Gastroesophageal sphincter (tissue), 4 donors: ENCODE results near the gene KCNH2. TPM values are rescaled to one million over a fixed set of nuclear protein-coding genes. Genes with fewer than 3 reads are reported as not detected.
A peak's percentile ranks its signal among the peaks of the same experiment; 100 is the strongest.

ENCODE experiments used
- ATAC-seq: fragments of 150-250 bp; one replicate; pipeline ENCODE4 v1.9.1; 2016; ENCODE audit warnings: mild to moderate bottlenecking, moderate library complexity
- H3K27ac ChIP-seq, 4 donors: fragments of 200-600 bp; sonication (generic) in 3 of 4; 1 replicate in 3 of 4; 2 replicates in 1 of 4; pipeline ENCODE4 v1.5.1; 2016 to 2019
- H3K27me3 ChIP-seq: fragments of 200-600 bp; sonication (generic); one replicate; pipeline ENCODE4 v1.5.1; 2019
- H3K36me3 ChIP-seq, 2 donors: fragments of 200-600 bp; sonication (generic); one replicate each; pipeline ENCODE4 v1.5.1; 2019; ENCODE audit warnings: control low read depth in 1 of 2
- H3K4me1 ChIP-seq, 3 donors: fragments of 200-600 bp; sonication (generic); 1 replicate in 2 of 3; 2 replicates in 1 of 3; pipeline ENCODE4 v1.5.1; 2016 to 2019; ENCODE audit warnings: control low read depth in 2 of 3
- H3K4me3 ChIP-seq, 2 donors: fragments of 200-600 bp; sonication (generic); one replicate each; pipeline ENCODE4 v1.5.1; 2019; ENCODE audit warnings: mild to moderate bottlenecking in 1 of 2, moderate library complexity in 1 of 2
- H3K9me3 ChIP-seq, 3 donors: fragments of 200-600 bp; sonication (generic); one replicate each; pipeline ENCODE4 v1.5.1; 2017 to 2019; ENCODE audit warnings: control low read depth in 2 of 3
- EP300 ChIP-seq: sonication (generic); formaldehyde crosslinking; IDR thresholded peaks from one replicate; pipeline ENCODE4 v1.6.1; 2017; ENCODE audit warnings: antibody characterized with exemption, mild to moderate bottlenecking
- POLR2A ChIP-seq, 2 donors: fragments of 450-650 bp; IDR thresholded peaks; one replicate each; pipeline ENCODE4 v1.6.1; 2017; ENCODE audit warnings: antibody characterized with exemption in 2 of 2, mild to moderate bottlenecking in 2 of 2, moderate library complexity in 1 of 2
- POLR2AphosphoS5 ChIP-seq: sonication (generic); formaldehyde crosslinking; IDR thresholded peaks from one replicate; pipeline ENCODE4 v1.6.1; 2017; ENCODE audit warnings: antibody characterized with exemption
- WGBS, 2 donors: methylation state at CpG; one replicate each; pipeline ENCODE4 v1.1.5; 2018; ENCODE audit warnings: low coverage in 1 of 2; 5-methylcytosine and 5-hydroxymethylcytosine counted together
- total RNA-seq, 4 donors: library from RNA; depleted of rRNA; stranded (reverse); fragments of >200 nt; gene quantifications; one replicate each; pipeline ENCODE4 v1.1.0, GENCODE V29; 2016
- TF ChIP-seq, protein P1 (sequence below), 4 experiments: fragments of 200-600 bp in 2 of 4; fragments of 450-650 bp in 2 of 4; sonication (generic) in 1 of 4; IDR thresholded peaks; one replicate each; pipeline ENCODE4 v1.5.1; 2017 to 2019; ENCODE audit warnings: antibody characterized with exemption in 4 of 4, mild to moderate bottlenecking in 2 of 4, moderate library complexity in 2 of 4

Gene KCNH2
- total RNA-seq, 4 donors from 2014 or later = 26.6 to 63.8 (median 36.3) TPM

DNA sequence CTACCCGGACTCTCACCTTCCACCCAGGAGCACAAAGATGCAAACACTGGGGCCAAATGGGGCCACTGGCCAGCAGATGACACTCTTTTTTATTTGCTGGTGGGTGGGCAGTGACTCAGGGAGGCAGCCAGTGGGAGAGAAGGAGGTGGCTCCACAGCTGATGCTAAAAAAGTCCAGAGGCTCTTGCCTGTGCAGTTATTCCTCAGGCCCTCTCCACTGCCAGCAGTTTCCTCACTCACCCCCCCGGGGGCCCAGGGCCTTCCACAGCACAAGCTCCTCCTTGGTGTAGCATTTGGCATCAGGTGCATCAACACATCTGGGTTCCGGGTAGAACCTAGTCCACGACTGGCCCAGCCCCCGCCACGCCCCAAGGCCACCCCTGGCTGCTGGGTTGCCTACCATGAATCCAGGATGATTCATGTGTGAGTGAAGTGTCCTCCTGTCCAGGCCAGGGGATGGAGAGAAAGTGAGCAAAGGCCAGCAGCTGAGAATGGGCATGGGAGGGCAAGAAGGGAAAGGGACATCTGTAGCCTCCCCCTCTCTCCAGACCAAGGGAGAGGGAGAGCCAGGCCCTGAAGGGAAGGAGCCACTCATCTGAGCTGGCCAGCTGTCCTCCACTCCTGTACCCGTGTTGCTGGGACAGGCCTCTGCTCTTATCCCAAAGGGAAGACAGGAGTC, 1.7 kb upstream of the KCNH2 start:
- no peaks in the 10 kb centered on the region for H3K36me3 ChIP-seq
- peaks cover 0 to 58% (median 10%) of the 10 kb centered on the region in 3 donors for H3K4me1 ChIP-seq
- 8 to 40% methylated on average over 1 to 4 of the region's 7 CpGs for WGBS, 2 donors
- H3K27ac ChIP-seq = peak overlapping the region; percentile 35 to 89 (median 86)
- H3K4me3 ChIP-seq = peak overlapping the region in 1 of 2 donors; percentile 70
- ATAC-seq = no peak
- peaks cover 26% of the 10 kb centered on the region for H3K27me3 ChIP-seq
- TF ChIP-seq POLR2AphosphoS5 (peak; percentile 33), POLR2A (IDR thresholded peaks at IDR 0.05) (no peak)
- no peaks in the 10 kb centered on the region for H3K9me3 ChIP-seq

GRCh38 chr7:150977382-150978125, 567 bp downstream of the KCNH2 start:
- Histone ChIP-seq H3K4me3 (peak overlapping the region; percentile 60 to 70), H3K9me3 (no peaks in the 10 kb centered on the region), H3K4me1 (peaks cover 0 to 81% (median 23%) of the 10 kb centered on the region in 3 donors), H3K27me3 (peaks cover 38% of the 10 kb centered on the region), H3K27ac (peak overlapping the region; percentile 21 to 89 (median 86)), H3K36me3 (no peaks in the 10 kb centered on the region)
- no CpG with 5 or more reads among the region's 62 CpGs for WGBS, 2 donors
- no peak for ATAC-seq
- no peak for TF ChIP-seq POLR2AphosphoS5
- TF ChIP-seq EP300 = no peak
- TF ChIP-seq, protein P1, sequence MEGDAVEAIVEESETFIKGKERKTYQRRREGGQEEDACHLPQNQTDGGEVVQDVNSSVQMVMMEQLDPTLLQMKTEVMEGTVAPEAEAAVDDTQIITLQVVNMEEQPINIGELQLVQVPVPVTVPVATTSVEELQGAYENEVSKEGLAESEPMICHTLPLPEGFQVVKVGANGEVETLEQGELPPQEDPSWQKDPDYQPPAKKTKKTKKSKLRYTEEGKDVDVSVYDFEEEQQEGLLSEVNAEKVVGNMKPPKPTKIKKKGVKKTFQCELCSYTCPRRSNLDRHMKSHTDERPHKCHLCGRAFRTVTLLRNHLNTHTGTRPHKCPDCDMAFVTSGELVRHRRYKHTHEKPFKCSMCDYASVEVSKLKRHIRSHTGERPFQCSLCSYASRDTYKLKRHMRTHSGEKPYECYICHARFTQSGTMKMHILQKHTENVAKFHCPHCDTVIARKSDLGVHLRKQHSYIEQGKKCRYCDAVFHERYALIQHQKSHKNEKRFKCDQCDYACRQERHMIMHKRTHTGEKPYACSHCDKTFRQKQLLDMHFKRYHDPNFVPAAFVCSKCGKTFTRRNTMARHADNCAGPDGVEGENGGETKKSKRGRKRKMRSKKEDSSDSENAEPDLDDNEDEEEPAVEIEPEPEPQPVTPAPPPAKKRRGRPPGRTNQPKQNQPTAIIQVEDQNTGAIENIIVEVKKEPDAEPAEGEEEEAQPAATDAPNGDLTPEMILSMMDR (IDR thresholded peaks at IDR 0.05) = no peak
- no peak for TF ChIP-seq POLR2A (IDR thresholded peaks at IDR 0.05)

DNA sequence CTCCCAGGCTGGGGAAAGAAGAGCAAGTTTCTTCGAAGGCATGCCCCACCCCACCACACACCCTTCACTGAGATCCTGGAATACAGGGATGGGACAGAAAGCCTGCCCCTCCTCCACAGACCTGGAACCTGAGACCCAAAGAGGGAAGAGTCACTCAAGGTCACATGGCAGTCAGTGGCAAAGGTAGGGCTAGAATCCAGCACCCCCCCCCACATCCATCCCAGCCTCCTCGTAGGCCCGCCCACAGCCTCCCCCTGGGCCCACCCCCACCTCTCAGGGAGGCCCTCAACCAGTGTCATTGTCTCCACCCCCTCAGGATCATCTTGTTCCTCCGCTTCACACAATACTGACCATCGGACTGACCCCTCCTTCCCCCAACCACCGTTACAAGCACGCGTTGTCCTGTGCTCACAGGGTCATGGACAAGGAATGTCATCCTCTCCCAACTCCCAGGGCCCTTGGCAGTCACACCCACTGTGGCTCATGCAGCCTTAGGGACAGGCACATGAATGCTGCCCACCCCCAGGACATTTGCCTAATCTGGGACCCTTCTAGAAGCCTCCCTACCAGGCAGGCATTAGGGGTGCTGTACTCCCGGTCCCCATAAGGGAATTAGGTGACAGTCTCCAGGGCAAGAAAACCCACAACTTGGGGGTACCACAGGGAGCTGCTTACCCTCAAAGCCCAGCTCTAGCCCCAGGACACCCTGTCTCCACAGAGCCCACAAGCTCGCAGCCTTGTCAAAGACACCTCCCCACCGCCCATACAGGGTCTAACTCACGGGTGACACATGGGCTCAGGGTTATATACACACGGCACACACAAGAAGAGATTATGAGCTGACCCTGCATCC, 1.4 kb downstream of the KCNH2 start:
- peak; percentile 22 for ATAC-seq
- H3K4me3 ChIP-seq = peak overlapping the region; percentile 60 to 70
- H3K4me1 ChIP-seq = peaks cover 0 to 88% (median 27%) of the 10 kb centered on the region in 3 donors
- H3K27ac ChIP-seq = peak overlapping the region; percentile 44 to 89 (median 86)
- TF ChIP-seq EP300 (no peak), POLR2A (IDR thresholded peaks at IDR 0.05) (no peak), POLR2AphosphoS5 (peak; percentile 45)
- H3K36me3 ChIP-seq = no peaks in the 10 kb centered on the region
- no peaks in the 10 kb centered on the region for H3K9me3 ChIP-seq
- 0% methylated on average over 1 of the region's 13 CpGs; no CpG with 5 or more reads in 1 of the 2 donors for WGBS, 2 donors
- peaks cover 38% of the 10 kb centered on the region for H3K27me3 ChIP-seq

DNA sequence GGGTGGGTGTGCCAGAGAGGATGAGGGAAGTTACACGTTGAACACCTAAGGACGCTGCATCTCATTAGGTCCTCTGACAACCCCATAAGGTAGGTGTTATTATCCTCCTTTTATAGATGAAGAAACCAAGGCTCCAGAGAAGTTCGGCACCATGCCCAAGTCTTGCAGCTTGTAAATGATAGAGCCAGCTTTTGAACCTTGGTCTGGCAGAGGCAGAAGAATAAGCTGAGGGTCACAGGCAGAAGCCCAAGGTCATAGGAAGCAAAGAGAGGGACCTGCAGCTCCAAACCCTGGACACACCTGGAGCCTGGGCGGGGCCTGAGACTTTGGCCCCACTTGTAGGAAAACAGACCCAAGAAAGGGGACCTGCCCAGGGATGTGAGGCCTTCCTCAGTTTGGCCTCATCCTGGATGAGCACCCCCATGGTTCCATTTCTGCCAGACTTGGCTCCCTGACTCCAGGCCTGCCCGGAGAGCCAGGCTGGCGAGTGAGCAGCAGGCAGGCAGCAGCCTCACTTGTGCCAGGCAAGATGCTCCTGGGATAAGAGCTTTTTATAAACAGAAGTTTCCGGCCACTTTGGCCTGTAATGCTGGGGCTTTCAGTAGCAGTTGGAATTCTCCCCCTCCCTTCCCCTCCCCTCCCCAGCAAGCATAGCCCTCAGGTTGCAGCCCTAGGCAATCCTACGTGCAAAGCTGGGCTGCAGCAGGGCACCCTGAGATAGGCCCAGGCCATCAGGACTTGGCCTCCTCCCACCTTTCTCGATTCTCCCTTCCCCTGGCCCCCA, 2.4 kb downstream of the KCNH2 start:
- H3K9me3 ChIP-seq = no peaks in the 10 kb centered on the region
- peak overlapping the region; percentile 11 to 70 for H3K4me3 ChIP-seq
- 40 to 65% methylated on average over 1 to 5 of the region's 9 CpGs for WGBS, 2 donors
- H3K27me3 ChIP-seq = peaks cover 38% of the 10 kb centered on the region
- H3K36me3 ChIP-seq = no peaks in the 10 kb centered on the region
- peak overlapping the region; percentile 44 to 89 (median 86) for H3K27ac ChIP-seq
- no peak for TF ChIP-seq POLR2AphosphoS5
- TF ChIP-seq, protein P1 (IDR thresholded peaks at IDR 0.05) = no peak
- TF ChIP-seq EP300 = no peak
- TF ChIP-seq POLR2A (IDR thresholded peaks at IDR 0.05) = no peak
- H3K4me1 ChIP-seq = peaks cover 0 to 97% (median 38%) of the 10 kb centered on the region in 3 donors
- ATAC-seq = no peak

DNA sequence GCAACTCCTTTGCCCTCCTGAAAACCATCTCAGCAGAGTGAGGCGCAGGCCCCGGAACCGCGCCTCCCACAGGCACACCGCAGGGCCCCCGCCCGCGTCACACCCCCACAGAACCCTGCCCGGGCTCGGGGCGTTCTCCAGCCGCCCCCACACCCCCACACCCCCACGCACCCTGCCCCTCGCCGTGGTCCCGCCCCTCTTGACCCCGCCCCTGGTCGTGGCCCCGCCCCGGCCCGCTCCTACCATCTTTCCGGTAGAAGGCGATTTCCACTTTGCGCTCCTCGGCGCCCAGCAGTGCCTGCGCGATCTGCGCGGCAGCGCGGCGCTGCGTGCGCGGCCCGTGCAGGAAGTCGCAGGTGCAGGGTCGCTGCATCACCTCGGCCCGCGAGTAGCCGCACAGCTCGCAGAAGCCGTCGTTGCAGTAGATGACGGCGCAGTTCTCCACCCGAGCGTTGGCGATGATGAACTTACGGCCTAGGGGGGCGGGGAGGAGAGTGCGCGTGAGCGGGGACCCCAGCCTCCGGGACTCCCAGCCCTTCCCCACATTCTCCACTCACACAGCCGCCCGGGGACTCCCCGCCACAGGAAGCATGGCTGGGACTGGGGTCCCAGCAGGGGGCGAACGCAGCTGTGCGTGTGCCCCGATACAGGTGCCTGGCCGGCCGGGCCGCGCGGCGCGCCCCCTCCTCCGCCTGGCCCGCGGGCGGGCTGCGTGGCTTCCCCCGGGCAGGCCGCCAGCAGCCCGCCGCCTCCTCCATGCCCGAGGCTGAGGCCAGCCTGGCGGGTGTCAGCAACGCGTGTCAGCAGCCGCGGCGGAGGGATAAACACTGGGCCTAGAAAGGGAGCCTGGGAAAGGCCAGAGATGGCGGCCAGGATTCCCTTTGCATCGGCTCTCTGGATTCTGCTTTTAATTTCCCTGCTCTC, 3.4 kb downstream of the KCNH2 start:
- no peak for ATAC-seq

More for the DNA sequence above, 3.4 kb downstream of the KCNH2 start:
- H3K9me3 ChIP-seq = no peaks in the 10 kb centered on the region
- H3K4me1 ChIP-seq = peaks cover 0 to 97% (median 48%) of the 10 kb centered on the region in 3 donors
- TF ChIP-seq POLR2A (IDR thresholded peaks at IDR 0.05) = peak in 1 of 2 donors; percentile 41
- TF ChIP-seq, protein P1 (IDR thresholded peaks at IDR 0.05) = peak in 3 of 4 experiments; percentile 23 to 55 (median 39)
- TF ChIP-seq EP300 = no peak
- peak overlapping the region; percentile 11 to 70 for H3K4me3 ChIP-seq
- peaks cover 38% of the 10 kb centered on the region for H3K27me3 ChIP-seq
- H3K36me3 ChIP-seq = no peaks in the 10 kb centered on the region
- 0 to 50% methylated on average over 1 of the region's 89 CpGs for whole genome bisulfite sequencing, 2 donors
- H3K27ac ChIP-seq = peak overlapping the region; percentile 44 to 89 (median 86)
